Stimulated activated CD4-positive, alpha-beta T cell treated with anti-CD3 and anti-CD28 coated beads, Interleukin-12 subunit alpha, Interleukin-12 subunit beta, amount 100 ng/mL, for 24 hours (primary cell): ENCODE data around the gene WNT8B.
A peak's percentile ranks its signal among the peaks of the same experiment; 100 is the strongest.

ENCODE experiments used
- DNase-seq, 2 experiments: peaks; one replicate each; pipeline ENCODE4 v3.0.0-alpha.2; 2020; ENCODE audit warnings: low read depth in 2 of 2

Gene WNT8B

DNA sequence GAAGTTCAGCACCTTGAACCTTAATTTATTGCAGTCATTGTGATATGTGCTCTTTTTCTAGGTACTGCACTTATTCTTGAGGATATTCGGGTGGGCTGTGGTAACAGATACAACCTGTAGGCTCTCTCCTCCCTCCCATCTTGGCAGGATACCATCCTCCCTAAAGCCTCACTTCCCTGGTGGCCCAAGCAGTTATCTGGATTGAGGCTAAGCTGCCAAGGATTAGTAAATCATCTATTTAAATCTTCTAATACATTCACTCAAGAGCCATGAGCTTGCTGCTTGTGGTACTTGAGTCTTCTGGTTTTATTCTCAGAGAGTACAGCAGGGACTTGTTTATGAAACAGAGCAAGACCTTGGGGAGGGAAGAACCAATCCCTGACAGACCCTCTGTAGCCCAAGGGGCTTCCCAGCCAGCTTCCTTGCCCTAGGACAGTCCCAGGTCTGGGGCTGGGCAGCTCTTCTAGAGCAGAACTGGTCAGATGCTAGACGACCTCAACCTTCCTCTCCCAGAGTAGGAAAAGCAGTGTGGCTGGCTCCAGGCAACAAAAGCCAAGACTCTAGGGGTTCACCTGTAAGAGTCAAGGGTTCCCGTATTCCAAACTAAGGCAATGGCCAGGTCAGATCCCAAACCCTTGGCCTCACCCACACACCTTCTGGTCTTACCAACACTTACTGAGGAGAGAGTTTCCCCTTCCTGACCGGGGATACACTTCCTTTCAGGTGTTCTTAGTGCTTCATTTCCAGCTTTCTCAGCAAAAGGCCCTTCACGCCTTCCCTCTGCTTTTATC is 21.3 kb downstream of the WNT8B start:
- DNase-seq, result no peak

DNA sequence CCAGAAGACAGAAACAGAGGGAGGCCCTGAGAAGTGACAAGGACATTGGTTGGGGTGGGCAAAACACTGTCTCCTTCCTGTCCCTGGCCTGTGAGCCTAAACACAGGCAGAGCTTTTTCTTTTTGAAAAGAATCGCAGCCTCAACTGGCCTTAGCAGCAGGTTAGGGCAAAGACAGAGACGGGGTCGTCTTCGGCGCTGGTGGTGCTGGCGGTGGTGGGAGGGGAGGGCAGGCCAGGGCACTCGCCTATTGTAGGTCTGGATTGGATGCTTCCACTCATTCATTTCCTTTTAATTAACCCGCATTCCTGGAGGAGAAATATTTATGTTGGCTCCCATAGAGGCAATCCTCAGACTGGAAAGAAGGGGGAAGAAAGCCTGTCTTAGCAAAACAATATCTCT is 22.6 kb downstream of the WNT8B start:
- DNase-seq, result no peak

DNA sequence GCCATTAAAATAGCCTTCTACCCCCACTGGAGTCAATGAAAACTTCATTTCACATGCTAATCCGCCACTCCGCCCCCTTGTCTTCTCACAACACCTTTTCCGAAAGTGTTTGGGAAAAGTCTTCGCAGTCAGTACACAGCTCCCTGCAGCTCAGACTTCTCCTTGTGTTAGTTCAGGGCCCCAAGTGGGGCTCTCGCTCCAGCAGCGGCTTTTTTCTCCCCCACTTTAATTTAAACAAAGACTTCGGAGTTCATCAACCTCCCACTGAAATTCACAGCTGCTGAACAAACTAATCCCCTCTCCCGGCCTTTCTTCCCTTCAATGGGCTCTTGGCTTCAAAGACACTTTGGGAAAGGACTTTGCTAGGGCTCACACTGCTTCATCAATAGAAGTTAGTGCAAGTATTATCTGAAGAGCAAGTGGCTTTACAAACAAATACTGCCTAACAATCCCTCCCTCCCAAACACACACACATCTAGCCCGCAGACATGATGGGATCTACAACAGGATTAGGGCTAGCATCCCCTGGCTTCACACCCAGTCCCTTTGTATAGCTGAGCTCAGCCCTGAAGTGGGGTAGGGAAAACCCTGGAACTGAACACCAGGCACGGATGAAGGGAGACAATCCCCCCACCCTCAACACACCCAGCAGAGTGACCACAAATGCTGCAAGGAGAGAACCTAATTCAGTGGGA is 23.1 kb downstream of the WNT8B start:
- no peak for DNase-seq

DNA sequence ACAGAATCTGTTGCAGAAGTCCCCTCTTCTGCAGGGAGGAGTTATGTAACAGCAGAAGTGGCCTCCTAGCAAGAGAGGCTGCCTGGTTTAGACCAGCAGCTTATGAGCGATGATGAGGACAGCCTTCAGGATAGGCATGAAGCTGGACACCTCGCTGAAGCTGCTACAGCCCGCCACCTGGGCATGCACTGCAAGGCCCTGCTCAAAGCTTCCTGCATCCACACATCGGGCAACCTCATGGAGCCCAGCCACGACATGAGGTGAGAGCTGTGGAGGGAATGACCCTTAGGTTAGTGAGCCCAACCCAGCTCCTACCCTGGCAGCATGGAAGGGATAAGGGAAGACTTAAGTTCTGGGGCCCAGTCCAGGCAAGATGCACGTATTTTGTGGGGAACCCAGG is 24.7 kb downstream of the WNT8B start:
- DNase-seq, result no peak

DNA sequence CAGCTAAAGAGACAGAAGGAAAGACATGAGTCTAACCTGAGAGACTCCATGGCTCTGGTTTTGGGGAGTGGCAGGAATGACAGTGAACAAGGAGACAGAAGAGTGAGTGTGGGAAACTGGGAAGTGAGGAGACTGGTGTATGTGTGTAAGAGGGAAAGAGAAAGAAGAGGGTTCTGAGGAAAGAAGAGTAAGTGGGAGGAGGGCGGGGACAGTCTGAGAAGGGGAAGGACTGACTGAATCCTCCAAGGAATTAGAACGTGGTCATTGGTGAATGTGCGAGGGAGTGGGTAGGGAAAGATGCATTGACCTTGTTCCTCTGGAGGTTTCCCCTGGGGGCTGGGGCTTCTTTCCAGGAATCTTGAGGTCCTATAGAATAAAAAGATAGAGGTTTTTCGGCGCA is 26.6 kb downstream of the WNT8B start:
- no peak for DNase-seq

DNA sequence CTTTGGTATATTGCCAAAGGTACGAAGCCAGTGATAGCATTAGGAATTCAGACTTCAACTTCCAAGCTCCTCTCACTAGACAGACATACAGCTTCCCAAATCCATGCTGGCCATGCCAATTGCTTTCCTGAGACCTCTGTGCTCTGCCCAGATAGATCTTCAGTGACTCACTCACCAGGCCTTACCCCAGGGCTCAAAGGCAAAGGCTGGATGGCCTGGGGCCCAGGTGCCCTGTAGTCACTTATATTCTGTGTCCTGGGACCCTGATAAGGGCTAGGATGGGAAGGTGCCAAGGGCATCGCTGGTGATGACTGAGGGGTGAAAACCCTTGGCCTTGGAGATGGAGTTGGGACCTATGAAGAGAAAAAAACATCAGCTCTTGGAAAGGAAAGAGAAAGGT is 27.7 kb downstream of the WNT8B start:
- DNase-seq, result no peak

DNA sequence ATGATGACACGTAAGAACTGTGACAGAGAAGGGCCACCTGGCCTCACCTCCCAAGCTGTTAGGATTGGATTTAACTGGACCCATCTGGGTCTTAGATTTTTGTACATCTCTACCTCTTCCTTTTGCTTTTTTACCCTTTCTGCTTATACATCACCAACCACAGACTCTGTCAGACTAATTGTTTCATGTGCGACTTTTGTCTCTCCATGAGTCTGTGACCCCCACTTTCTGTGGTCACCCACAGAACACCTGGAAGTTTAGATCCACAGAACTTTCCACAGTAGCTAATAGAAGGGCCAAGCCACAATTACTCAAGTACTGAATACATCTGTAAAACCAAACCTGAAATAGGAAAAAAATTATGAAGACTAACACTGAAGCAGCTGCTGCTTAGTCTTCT is 33.8 kb downstream of the WNT8B start:
- DNase-seq, result no peak

DNA sequence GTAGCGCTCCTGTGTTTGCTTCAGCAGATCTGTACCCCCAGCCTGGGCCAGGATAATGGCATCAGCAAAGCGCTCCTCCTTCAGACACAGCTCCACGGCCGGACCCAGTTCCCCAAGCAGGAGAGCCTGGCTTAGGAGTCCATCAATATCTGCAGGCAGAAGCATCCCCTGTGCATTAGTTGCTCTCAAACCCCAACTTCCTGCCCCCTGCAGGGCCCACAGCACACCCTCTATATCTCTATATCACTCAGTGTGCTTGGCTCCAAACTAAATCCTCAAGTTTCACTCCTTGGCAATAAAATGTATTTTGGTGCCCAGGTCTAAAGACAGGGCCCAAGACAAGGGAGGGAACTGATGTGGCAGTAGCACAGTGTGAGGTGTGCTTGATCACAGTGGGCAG is 35.2 kb downstream of the WNT8B start:
- DNase-seq, result no peak

DNA sequence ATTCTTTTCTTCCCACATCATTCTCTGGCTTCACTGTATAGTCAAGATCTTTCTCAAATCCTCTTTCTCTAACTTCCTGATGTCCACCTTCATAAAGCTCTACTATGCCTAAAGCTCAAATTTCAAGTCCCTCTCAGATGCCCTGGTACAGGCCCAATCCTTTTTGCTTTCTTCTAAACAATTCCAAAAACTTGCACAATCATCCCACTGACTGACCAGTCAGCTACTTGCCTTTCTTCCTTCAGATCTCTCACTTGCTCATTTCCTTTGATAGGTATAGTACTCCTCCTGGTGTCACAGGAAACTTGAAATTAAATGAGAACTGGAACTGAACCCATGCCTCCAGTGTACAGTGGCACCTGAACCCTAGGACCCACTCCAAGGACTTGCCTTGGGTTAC is 38.6 kb downstream of the WNT8B start:
- DNase-seq, result no peak

DNA sequence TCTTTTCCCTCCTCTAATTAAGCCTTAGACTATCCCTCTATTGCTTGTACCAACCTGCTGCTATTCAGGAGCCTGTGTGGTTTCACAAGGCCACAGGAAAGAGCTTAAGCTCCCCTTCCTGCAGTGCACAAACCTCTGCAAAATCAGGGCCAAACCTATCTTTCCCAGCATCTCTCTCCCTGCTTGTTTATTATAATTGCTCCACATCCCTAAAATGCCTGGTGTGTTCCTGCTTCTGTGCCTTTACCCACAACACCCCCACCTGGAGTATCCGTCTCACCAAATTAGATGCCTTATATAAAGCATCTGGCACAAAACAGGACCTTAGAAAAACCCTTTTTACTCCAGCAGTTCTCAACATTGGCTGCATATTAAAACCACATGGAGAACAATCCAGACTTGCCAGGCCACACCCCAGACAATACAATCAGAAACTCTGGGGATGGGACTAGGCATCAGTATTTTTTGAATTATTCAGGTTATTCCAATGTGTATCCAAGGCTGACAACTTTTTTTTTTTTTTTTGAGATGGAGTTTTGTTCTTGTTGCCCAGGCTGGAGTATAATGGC is 40.2 kb downstream of the WNT8B start:
- no peak for DNase-seq

DNA sequence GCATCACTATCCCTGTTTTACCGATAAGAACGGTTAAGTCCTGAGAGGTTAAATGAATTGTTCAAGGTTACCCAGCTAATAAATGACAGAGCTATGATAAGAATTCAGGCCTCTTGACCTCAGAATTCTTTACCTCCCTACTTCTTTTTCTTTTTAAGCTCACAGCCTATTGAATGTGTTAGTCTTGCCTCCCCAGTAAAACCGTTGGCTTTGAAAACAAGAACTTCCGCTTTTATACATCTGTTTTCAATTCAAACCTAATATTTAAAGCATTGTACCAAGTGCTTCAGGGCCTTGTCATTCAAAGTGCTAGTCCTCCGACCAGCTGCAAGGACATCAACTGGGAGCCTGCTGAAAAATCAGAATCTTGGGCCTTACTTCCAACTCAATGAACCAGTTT is 41.3 kb downstream of the WNT8B start:
- DNase-seq, result no peak

DNA sequence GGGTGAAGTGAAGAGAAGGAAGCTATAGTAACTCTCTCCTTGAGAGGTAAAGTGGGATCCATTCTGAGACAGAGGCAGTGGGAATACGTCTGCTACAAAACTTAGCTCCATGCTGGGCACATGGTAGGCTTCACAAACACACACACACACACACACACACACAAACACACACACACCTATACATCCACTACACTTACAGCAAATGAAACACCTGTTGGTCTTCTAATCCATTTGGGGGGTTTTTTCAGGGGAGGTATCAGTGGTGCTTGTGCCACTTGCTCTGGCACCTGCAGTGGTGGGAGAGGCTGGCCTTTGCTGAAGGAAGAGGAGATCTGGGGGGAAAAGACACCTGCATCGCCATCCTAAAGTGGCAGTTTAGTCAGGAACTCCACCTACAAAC is 42.4 kb downstream of the WNT8B start:
- no peak for DNase-seq

DNA sequence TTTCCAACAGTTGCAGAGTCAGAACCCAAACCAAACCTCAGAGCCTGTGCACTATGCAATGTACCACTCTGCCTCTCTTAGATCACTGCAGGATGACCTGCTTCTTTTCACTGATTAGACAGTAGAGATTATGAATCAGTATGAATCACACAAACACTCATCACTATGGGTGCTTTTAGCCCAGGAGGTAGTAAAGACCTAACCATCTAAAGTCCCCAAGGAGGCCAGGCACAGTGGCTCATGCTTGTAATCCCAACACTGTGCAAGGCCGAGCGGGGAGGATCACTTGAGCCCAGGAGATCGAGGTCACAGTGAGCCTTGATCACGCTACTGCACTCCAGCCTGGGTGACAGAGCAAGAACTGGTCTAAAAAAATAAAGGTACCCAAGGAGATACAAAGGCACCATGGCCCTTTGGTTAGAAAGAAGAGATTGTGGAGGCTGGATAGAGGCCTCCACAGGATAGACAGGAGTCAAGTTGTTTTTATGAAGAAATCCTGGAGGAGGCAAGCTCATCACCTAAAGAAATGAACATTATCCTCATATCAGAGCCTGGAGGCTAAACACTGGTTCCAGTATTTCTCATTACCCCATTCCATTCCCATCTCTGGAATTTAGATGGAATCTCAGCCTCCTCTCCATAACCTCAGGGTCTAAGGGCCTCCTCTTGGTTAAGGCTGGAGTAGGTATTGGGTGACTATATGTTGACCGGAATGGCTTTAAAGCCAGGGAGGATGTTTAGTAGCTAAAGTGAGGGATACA is 44.0 kb downstream of the WNT8B start:
- DNase-seq, result no peak

DNA sequence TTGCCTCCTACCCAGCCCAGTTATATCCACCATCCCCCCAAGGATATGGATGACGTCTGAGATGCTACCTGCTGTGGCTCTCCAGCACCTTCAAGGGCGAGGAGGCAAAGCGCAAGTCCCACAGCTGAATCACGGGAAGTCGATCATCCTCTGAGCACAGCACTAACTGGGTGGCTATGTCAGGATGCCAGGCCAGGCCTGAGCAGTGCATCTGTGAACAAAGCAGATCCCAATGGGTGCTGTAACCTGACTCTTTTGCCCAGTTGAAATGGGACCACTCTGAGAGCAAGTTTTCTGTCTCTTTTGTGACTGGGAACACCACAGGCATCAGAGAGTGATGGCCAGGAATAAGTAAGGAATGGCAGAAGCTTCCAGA is 44.5 kb downstream of the WNT8B start:
- no peak for DNase-seq

DNA sequence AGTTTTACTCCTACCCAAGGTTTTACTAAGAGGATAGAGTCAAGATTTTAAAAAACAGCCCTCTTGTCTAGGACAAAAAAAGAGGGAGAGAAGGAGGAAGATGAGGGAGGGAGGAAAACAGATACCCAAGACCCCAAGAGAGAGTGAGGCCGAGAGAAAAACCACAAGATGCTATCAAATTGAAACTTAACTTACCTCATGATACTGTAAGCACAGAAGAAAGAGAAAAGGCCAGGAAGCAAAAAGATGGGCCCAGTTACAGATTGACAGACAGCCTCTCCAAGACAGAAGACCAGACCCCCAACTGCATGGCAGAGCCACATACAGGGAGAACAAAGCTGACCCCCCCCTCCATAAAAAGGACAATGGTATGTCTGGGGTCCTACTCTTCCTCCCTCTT is 45.5 kb downstream of the WNT8B start:
- no peak for DNase-seq

DNA sequence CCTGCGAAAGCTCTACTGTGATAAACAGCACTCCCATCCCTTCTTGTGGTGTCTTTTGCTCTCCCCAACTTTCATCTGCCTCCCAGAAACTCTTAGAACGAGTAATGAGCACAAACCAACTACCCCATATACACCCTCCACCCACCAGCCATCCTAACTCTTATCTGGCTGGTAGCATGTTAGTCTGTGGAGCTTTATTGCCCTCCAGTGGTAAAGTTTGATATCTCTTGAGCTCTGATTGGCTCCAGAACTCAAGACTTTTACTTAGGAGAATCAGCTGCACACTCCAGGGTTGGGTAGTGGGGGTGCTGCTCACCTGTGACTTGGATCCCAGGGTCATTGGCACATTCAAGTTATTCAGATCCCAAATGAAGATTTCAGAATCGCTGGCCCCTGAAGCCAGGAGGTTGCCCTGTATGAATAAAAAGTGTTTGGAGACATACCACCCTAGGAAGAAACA is 45.9 kb downstream of the WNT8B start:
- DNase-seq, result no peak

DNA sequence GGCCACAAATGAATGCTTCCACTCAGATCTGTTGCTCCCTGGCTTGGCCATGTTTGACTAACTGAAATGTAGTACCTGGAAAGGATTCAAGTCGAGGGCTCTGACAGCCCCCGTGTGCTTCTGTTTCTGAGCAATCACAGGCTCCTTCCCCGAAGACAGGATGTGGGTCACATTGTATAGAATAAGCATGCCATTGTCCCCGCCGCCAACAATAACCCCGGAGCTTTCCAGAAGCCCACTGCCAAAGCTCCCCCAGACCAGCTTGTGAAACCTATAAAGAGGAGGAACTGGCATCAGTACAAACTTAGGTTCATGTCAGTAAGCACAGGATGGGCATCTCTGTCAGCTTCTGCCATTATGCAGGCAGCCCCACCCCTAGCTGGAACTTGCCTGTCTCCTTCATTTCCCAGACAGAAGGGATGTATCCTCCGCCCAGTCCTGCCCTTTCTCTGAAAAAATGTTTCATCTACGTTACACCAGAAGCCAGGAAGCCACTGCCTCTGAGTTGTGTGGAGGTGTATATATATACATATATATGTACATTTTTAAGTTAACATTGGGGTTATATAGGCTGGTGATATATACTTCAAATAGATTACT is 46.5 kb downstream of the WNT8B start:
- peak; percentile 23 to 56 for DNase-seq

DNA sequence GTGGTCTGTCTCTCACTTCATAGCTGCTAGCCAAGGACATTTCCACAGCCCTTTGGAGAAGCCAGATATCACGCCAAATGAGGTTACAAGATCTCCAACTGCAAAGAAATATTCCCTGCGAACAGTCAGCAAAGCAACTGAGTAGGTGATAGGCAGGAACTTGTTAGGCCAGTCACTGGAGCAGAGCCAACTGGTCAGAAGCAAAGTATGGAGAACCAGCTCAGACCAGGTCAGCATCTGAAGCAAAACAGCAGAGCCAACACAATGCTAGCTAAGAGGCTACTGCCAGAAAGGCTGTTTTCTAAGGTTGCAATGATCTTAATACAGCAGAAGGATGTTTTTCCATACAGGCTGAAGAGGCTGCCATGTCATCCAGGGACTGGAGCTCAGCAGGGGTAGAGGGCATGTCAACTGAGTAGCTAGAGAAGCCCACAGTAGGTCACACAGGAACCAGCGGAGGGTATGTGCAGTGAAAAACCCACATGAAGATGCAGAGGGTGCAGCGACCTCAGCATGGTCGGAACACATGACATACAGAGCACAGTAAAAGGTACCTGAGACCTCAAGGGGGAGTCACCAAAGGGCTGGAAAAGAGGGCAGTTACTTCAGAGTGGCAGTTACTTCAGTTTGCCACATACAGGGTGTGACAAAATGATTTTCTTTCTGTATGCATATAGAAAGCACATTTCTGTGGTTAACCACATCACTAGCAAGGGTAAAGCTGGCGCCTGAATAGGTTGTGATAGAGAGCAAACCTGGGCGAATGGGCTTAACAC is 47.9 kb downstream of the WNT8B start:
- peak; percentile 21 to 38 for DNase-seq

DNA sequence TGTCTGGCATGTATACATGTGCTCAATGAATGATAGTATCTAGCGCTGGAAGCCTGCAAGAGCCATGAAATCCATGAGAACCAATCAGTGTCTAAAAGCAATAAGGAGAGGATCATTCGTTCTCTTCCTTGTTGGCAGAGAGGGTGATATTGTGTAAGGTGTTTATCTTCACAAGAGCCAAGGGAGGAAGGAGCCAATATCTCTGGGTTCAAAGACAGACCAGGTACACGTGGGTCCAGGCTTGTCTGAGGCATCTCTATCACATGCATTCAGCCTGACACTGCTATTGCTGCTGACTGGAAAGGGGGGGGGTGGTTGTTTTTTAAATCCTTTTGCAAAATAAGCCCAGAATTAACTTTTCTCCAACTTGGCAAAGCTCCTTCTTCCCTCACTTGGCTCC is 52.8 kb downstream of the WNT8B start:
- DNase-seq, result no peak

DNA sequence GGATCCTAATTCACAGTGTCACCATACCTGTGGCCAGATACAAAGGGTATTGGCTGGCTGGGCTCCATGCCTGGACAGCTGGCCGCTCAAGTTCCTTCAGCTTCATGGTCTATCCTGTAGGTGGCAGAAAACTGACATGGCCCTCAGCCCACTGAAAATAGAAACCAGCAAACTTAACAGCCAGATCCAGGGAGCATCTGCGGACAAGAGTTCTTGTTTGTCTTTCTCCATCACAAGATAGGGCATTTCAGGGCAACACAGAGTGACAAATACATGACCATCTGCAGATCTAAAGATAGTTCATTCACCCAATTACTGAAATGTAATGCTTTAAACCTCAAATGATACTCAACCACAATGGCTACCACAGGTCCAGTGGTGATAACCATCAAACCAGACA is 54.0 kb downstream of the WNT8B start:
- no peak for DNase-seq

DNA sequence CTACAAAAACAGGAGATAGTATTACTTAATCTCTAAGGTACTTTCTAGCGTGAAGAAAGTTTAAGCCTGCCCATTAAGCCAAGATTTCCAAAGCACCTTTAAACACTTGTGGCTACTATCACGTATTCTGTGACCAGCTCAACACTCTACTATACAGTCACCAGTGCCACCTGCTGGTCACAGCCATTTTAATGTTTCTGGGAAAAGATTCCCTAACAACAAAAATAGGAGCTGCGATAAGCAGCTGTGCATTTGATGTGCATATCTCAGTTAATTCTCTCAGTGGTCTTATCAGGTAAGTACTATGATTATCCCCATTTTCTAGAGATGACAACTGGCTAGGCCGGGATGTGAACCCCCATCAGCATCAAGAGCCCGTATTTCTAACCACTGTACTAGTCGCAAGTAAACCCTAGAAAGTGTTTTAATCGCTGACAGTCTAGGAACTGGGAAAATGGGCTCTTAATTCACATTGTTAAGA is 56.0 kb downstream of the WNT8B start:
- peak; percentile 17 to 53 for DNase-seq
